Pancreas (tissue), 10 donors: ENCODE results near the gene APOBEC3B. TPM values are rescaled to one million over a fixed set of nuclear protein-coding genes. Genes with fewer than 3 reads are reported as not detected.
A peak's percentile ranks its signal among the peaks of the same experiment; 100 is the strongest.
"Not testable (repeated sequence)": the region's sequence is repeated elsewhere in the genome, so short reads cannot be mapped to it uniquely, and the experiment has no call there.

Experiments used
- ATAC-seq, 4 donors: fragments of 200-7000 bp; cut with Tn5 transposase; one replicate each; pipeline versions ENCODE4 v1.8.0 to v1.9.1; 2020; ENCODE audit warnings: mild to moderate bottlenecking in 4 of 4, moderate library complexity in 4 of 4
- DNase-seq, 6 donors: peaks; one replicate each; pipeline ENCODE4 v3.0.0-alpha.2; 2020
- FAIRE-seq: peaks from 2 replicates; lab custom pipeline; 2012; peaks lifted over from hg19 to GRCh38; lab: Jason Lieb, UNC
- H3K27ac ChIP-seq, 4 donors: fragments of 200-600 bp; sonication (generic); 1 replicate in 3 of 4; 2 replicates in 1 of 4; pipeline versions ENCODE4 v1.5.0 to v1.8.0; 2020
- H3K27me3 ChIP-seq, 4 donors: fragments of 200-600 bp; one replicate each; pipeline ENCODE4 v1.8.0; 2021
- H3K36me3 ChIP-seq, 3 donors: fragments of 200-600 bp; sonication (generic) in 1 of 3; one replicate each; pipeline versions ENCODE4 v1.5.0 to v1.8.0; 2020 to 2021
- H3K4me1 ChIP-seq, 3 donors: fragments of 200-600 bp; one replicate each; pipeline ENCODE4 v1.8.0; 2021
- H3K4me3 ChIP-seq, 4 donors: fragments of 200-600 bp; sonication (generic) in 2 of 4; one replicate each; pipeline versions ENCODE4 v1.5.0 to v1.8.0; 2020 to 2021
- H3K9me3 ChIP-seq, 4 donors: fragments of 200-600 bp; one replicate each; pipeline ENCODE4 v1.8.0; 2021
- CTCF ChIP-seq, 4 donors: fragments of 200-600 bp; sonication (generic) in 3 of 4; IDR thresholded peaks; one replicate each; pipeline versions ENCODE4 v1.5.0 to v1.8.0; 2021; ENCODE audit warnings: antibody characterized with exemption in 4 of 4
- WGBS, 2 donors: extraction: QIAGEN DNeasy Blood & Tissue Kit; methylation state at CpG; one replicate each; pipeline ENCODE4 v1.1.7; 2013; 5-methylcytosine and 5-hydroxymethylcytosine counted together
- intact Hi-C, 3 donors: fragments of 100-400 bp; cut with DNase I; formaldehyde crosslinking; loops; one replicate each; pipeline versions ENCODE4 v1.11.1 to v1.14.2; 2022
- polyA plus RNA-seq, 2 donors: library from polyadenylated mRNA; stranded (reverse); fragments of 200-250 nt; gene quantifications; one replicate each; pipeline ENCODE4 v1.2.3, GENCODE V29; 2013
- total RNA-seq, 6 donors: library from RNA; stranded (reverse); fragmentation: NEBNext Ultra II Directional in 4 of 6; extraction: Animal tissue kit (Norgen Biotek cat#: 25700) in 4 of 6; gene quantifications; one replicate each; pipeline versions ENCODE4 v1.2.1 to v1.2.4, GENCODE V29; 2021 to 2023
- donor health status: healthy with polysubstance abuse.
- donor health status: DM: no; HTN: no; CAD: no; lungs with moderate emphysema.
- donor health status: DM: no; HTN: no; CAD: no.
- donor health status: control.
- donor health status: control.
- donor health status: Bipolar disorder and iron deficiency.
- donor health status: DM: yes; HTN: yes; CAD: no.
- donor health status: DM: no; HTN: no; CAD: no.
- donor health status: DM: no; HTN: no; CAD: no.
- donor health status: DM: yes; HTN: yes; CAD: no.

Gene APOBEC3B
- total and polyA plus RNA-seq, 8 donors = 0.60 to 10.2 (median 3.0) TPM

- intact Hi-C loops = no loop called here
- FAIRE-seq (no peak), DNase-seq (no peak), ATAC-seq (no peak)
- Histone ChIP-seq H3K36me3 (no peaks in the 10 kb centered on the region), H3K27ac (no peak overlapping the region), H3K27me3 (no peaks in the 10 kb centered on the region), H3K4me3 (no peak overlapping the region), H3K4me1 (peaks cover under 1 to 16% (median 11%) of the 10 kb centered on the region in 3 donors), H3K9me3 (no peaks in the 10 kb centered on the region)
- WGBS, 2 donors = 91 to 100% methylated on average over 2 to 3 of the region's 3 CpGs
- no peak for TF ChIP-seq CTCF (IDR thresholded peaks at IDR 0.05)
Measured at GRCh38 chr22:38986629-38987028, 4.5 kb downstream of the APOBEC3B start.

GRCh38 chr22:38987171-38987895 is 5.2 kb downstream of the APOBEC3B start:
- FAIRE-seq = no peak

GRCh38 chr22:38989466-38989865 is 7.3 kb downstream of the APOBEC3B start:
- DNase-seq = no peak
- H3K27me3 ChIP-seq = no peaks in the 10 kb centered on the region
- H3K9me3 ChIP-seq = no peaks in the 10 kb centered on the region
- no peak overlapping the region for H3K4me3 ChIP-seq
- FAIRE-seq = no peak
- WGBS, 2 donors = 93 to 95% methylated on average over 6 of the region's 6 CpGs
- H3K27ac ChIP-seq = no peak overlapping the region
- H3K4me1 ChIP-seq = peaks cover 0 to 9% (median 7%) of the 10 kb centered on the region in 3 donors
- ATAC-seq = no peak
- no peaks in the 10 kb centered on the region for H3K36me3 ChIP-seq
- intact Hi-C loops = no loop called here
- TF ChIP-seq CTCF (IDR thresholded peaks at IDR 0.05) = no peak

More at GRCh38 chr22:38987171-38987895, 5.2 kb downstream of the APOBEC3B start:
- peaks cover 0 to 12% (median 11%) of the 10 kb centered on the region in 3 donors for H3K4me1 ChIP-seq
- WGBS, 2 donors = 86 to 88% methylated on average over 8 of the region's 8 CpGs
- H3K9me3 ChIP-seq = no peaks in the 10 kb centered on the region
- H3K27ac ChIP-seq = no peak overlapping the region
- DNase-seq (no peak), ATAC-seq (no peak)
- intact Hi-C loops = no loop called here
- no peak overlapping the region for H3K4me3 ChIP-seq
- H3K27me3 ChIP-seq = no peaks in the 10 kb centered on the region
- H3K36me3 ChIP-seq = no peaks in the 10 kb centered on the region
- TF ChIP-seq CTCF (IDR thresholded peaks at IDR 0.05) = no peak

- H3K4me3 ChIP-seq, FAIRE-seq, intact Hi-C loops, H3K27me3 ChIP-seq, H3K9me3 ChIP-seq, H3K36me3 ChIP-seq, H3K4me1 ChIP-seq: not testable (repeated sequence)
- WGBS, 2 donors = 11 to 17% methylated on average over 4 to 12 of the region's 12 CpGs
- DNase-seq (peak in 5 of 6 donors; percentile 36 to 82 (median 74)), ATAC-seq (peak; percentile 89 to 93 (median 90))
- H3K27ac ChIP-seq = peak overlapping the region in 3 of 4 donors; percentile 28 to 62 (median 50)
Measured at GRCh38 chr22:38992871-38993371, 10.8 kb downstream of the APOBEC3B start.

GRCh38 chr22:38996105-38996504 is 14.0 kb downstream of the APOBEC3B start:
- peaks cover 0 to 4% (median 0%) of the 10 kb centered on the region in 3 donors for H3K4me1 ChIP-seq
- intact Hi-C loops = loop anchor here in 1 of 3 donors (5.0 kb wide), 1 partner anchor 129 kb away; no protein-coding TSS in a partner anchor
- no peak for ATAC-seq
- H3K9me3 ChIP-seq = no peaks in the 10 kb centered on the region
- H3K4me3 ChIP-seq = no peak overlapping the region
- 66 to 71% methylated on average over 6 of the region's 6 CpGs for WGBS, 2 donors
- H3K27ac ChIP-seq = no peak overlapping the region
- no peak for FAIRE-seq
- H3K27me3 ChIP-seq = no peaks in the 10 kb centered on the region
- no peak for TF ChIP-seq CTCF (IDR thresholded peaks at IDR 0.05)
- no peak for DNase-seq
- H3K36me3 ChIP-seq = no peaks in the 10 kb centered on the region
